Pancreas (tissue), 10 donors: ENCODE measurements around the gene HIVEP3. TPM values are rescaled to one million over a fixed set of nuclear protein-coding genes. Genes with fewer than 3 reads are reported as not detected.

Experiments
- ATAC-seq, 4 donors: fragments of 200-7000 bp; cut with Tn5 transposase; one replicate each; pipeline versions ENCODE4 v1.8.0 to v1.9.1; 2020; ENCODE audit warnings: mild to moderate bottlenecking in 4 of 4, moderate library complexity in 4 of 4
- DNase-seq, 6 donors: peaks; one replicate each; pipeline ENCODE4 v3.0.0-alpha.2; 2020
- FAIRE-seq: peaks from 2 replicates; lab custom pipeline; 2012; peaks lifted over from hg19 to GRCh38; lab: Jason Lieb, UNC
- H3K27ac ChIP-seq, 4 donors: fragments of 200-600 bp; sonication (generic); 1 replicate in 3 of 4; 2 replicates in 1 of 4; pipeline versions ENCODE4 v1.5.0 to v1.8.0; 2020
- H3K27me3 ChIP-seq, 4 donors: fragments of 200-600 bp; one replicate each; pipeline ENCODE4 v1.8.0; 2021
- H3K36me3 ChIP-seq, 3 donors: fragments of 200-600 bp; sonication (generic) in 1 of 3; one replicate each; pipeline versions ENCODE4 v1.5.0 to v1.8.0; 2020 to 2021
- H3K4me1 ChIP-seq, 3 donors: fragments of 200-600 bp; one replicate each; pipeline ENCODE4 v1.8.0; 2021
- H3K4me3 ChIP-seq, 4 donors: fragments of 200-600 bp; sonication (generic) in 2 of 4; one replicate each; pipeline versions ENCODE4 v1.5.0 to v1.8.0; 2020 to 2021
- H3K9me3 ChIP-seq, 4 donors: fragments of 200-600 bp; one replicate each; pipeline ENCODE4 v1.8.0; 2021
- WGBS, 2 donors: extraction: QIAGEN DNeasy Blood & Tissue Kit; methylation state at CpG; one replicate each; pipeline ENCODE4 v1.1.7; 2013; 5-methylcytosine and 5-hydroxymethylcytosine counted together
- intact Hi-C, 3 donors: fragments of 100-400 bp; cut with DNase I; formaldehyde crosslinking; loops; one replicate each; pipeline versions ENCODE4 v1.11.1 to v1.14.2; 2022
- polyA plus RNA-seq, 2 donors: library from polyadenylated mRNA; stranded (reverse); fragments of 200-250 nt; gene quantifications; one replicate each; pipeline ENCODE4 v1.2.3, GENCODE V29; 2013
- total RNA-seq, 6 donors: library from RNA; stranded (reverse); fragmentation: NEBNext Ultra II Directional in 4 of 6; extraction: Animal tissue kit (Norgen Biotek cat#: 25700) in 4 of 6; gene quantifications; one replicate each; pipeline versions ENCODE4 v1.2.1 to v1.2.4, GENCODE V29; 2021 to 2023
- TF ChIP-seq, protein P1 (sequence below), 4 donors: fragments of 200-600 bp; sonication (generic) in 3 of 4; IDR thresholded peaks; one replicate each; pipeline versions ENCODE4 v1.5.0 to v1.8.0; 2021; ENCODE audit warnings: antibody characterized with exemption in 4 of 4
- donor health status: healthy with polysubstance abuse.
- donor health status: DM: no; HTN: no; CAD: no; lungs with moderate emphysema.
- donor health status: DM: no; HTN: no; CAD: no.
- donor health status: control.
- donor health status: control.
- donor health status: Bipolar disorder and iron deficiency.
- donor health status: DM: yes; HTN: yes; CAD: no.
- donor health status: DM: no; HTN: no; CAD: no.
- donor health status: DM: no; HTN: no; CAD: no.
- donor health status: DM: yes; HTN: yes; CAD: no.

The HIVEP3 gene
- total and polyA plus RNA-seq, 8 donors = 2.7 to 5.0 (median 3.1) TPM

GRCh38 chr1:41855713-41856112 is 63.0 kb downstream of the HIVEP3 start:
- DNase-seq (no peak), FAIRE-seq (no peak), ATAC-seq (no peak)
- Histone ChIP-seq H3K36me3 (no peaks in the 10 kb centered on the region), H3K27me3 (no peaks in the 10 kb centered on the region), H3K4me1 (no peaks in the 10 kb centered on the region), H3K9me3 (no peaks in the 10 kb centered on the region), H3K4me3 (no peak overlapping the region), H3K27ac (no peak overlapping the region)
- TF ChIP-seq, protein P1, sequence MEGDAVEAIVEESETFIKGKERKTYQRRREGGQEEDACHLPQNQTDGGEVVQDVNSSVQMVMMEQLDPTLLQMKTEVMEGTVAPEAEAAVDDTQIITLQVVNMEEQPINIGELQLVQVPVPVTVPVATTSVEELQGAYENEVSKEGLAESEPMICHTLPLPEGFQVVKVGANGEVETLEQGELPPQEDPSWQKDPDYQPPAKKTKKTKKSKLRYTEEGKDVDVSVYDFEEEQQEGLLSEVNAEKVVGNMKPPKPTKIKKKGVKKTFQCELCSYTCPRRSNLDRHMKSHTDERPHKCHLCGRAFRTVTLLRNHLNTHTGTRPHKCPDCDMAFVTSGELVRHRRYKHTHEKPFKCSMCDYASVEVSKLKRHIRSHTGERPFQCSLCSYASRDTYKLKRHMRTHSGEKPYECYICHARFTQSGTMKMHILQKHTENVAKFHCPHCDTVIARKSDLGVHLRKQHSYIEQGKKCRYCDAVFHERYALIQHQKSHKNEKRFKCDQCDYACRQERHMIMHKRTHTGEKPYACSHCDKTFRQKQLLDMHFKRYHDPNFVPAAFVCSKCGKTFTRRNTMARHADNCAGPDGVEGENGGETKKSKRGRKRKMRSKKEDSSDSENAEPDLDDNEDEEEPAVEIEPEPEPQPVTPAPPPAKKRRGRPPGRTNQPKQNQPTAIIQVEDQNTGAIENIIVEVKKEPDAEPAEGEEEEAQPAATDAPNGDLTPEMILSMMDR (IDR thresholded peaks at IDR 0.05) = no peak
- 88 to 91% methylated on average over 2 of the region's 2 CpGs for WGBS, 2 donors
- intact Hi-C loops = no loop called here

DNA sequence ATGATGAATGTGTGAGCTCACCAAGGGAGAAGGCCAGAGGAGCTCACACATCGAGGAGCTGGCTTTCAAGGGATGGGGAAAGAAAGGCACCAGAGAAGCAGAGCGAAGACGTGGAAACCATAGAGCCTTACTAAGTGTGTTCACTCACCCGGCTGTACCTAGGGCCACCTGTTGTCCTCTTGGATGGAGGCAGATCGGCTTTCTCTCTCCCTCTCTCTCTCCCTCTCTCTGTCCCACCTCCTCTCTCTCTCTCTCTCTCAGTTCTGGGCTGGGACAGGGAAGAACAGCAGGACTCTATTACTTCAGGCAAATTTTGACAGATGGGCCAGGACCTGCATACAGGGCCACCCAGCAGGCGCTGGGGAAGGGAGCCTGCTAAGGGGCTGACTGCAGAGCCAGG is 64.8 kb downstream of the HIVEP3 start:
- H3K27ac ChIP-seq = no peak overlapping the region
- H3K4me3 ChIP-seq = no peak overlapping the region
- 93 to 94% methylated on average over 6 of the region's 6 CpGs for WGBS, 2 donors
- FAIRE-seq (no peak), ATAC-seq (no peak), DNase-seq (no peak)
- H3K36me3 ChIP-seq = no peaks in the 10 kb centered on the region
- TF ChIP-seq, protein P1 (IDR thresholded peaks at IDR 0.05) = no peak
- H3K27me3 ChIP-seq = no peaks in the 10 kb centered on the region
- H3K4me1 ChIP-seq = no peaks in the 10 kb centered on the region
- no peaks in the 10 kb centered on the region for H3K9me3 ChIP-seq
- intact Hi-C loops = no loop called here

DNA sequence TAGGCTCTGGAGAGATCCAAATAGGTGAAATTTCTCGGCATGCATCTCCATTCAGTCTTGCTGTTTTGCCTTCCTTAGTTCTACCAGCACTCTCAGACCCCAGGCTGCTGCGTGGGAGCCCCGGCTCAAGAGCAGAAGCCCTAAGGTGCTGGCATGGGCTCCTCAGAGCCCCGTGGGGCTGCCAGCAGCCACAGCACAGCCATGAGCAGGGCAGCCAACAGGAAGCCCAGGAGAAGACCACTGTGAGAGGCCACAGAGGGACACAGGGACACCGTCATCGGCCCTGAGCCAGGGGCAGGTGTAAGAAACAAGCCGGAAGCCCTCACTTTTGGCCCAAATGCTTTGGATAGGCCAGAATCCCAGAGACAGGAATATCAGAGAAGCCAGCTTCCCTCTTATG is 66.6 kb downstream of the HIVEP3 start:
- Histone ChIP-seq H3K4me1 (no peaks in the 10 kb centered on the region), H3K27ac (no peak overlapping the region), H3K9me3 (no peaks in the 10 kb centered on the region), H3K27me3 (no peaks in the 10 kb centered on the region), H3K36me3 (no peaks in the 10 kb centered on the region), H3K4me3 (no peak overlapping the region)
- no peak for DNase-seq
- intact Hi-C loops = no loop called here
- 96% methylated on average over 7 of the region's 7 CpGs for WGBS, 2 donors
- TF ChIP-seq, protein P1 (IDR thresholded peaks at IDR 0.05) = no peak
- no peak for ATAC-seq
- no peak for FAIRE-seq

- Histone ChIP-seq H3K27ac (no peak overlapping the region), H3K36me3 (no peaks in the 10 kb centered on the region), H3K4me1 (no peaks in the 10 kb centered on the region), H3K9me3 (no peaks in the 10 kb centered on the region), H3K4me3 (no peak overlapping the region), H3K27me3 (no peaks in the 10 kb centered on the region)
- intact Hi-C loops = no loop called here
- WGBS, 2 donors = 85 to 91% methylated on average over 5 of the region's 5 CpGs
- no peak for DNase-seq
- TF ChIP-seq, protein P1 (IDR thresholded peaks at IDR 0.05) = no peak
- FAIRE-seq = no peak
- peak in 2 of 4 donors; percentile 25 to 46 for ATAC-seq
Measured at GRCh38 chr1:41851589-41851988, 67.1 kb downstream of the HIVEP3 start.

- H3K4me1 ChIP-seq = no peaks in the 10 kb centered on the region
- WGBS, 2 donors = 66 to 100% methylated on average over 2 of the region's 2 CpGs
- no peaks in the 10 kb centered on the region for H3K36me3 ChIP-seq
- no peaks in the 10 kb centered on the region for H3K27me3 ChIP-seq
- TF ChIP-seq, protein P1 (IDR thresholded peaks at IDR 0.05) = no peak
- no peaks in the 10 kb centered on the region for H3K9me3 ChIP-seq
- no peak overlapping the region for H3K4me3 ChIP-seq
- intact Hi-C loops = no loop called here
- no peak overlapping the region for H3K27ac ChIP-seq
- no peak for ATAC-seq
- FAIRE-seq = no peak
- DNase-seq = no peak
Measured at GRCh38 chr1:41850029-41850428, 68.7 kb downstream of the HIVEP3 start.
